IMR-90 (cell line): Measurements from ENCODE around the gene TBC1D22A. TPM values are rescaled to one million over a fixed set of nuclear protein-coding genes. Genes with fewer than 3 reads are reported as not detected.

Experiments
- ATAC-seq: fragments of 200-7000 bp; cut with Tn5 transposase; 2 replicates; pipeline ENCODE4 v1.9.1; 2020; ENCODE audit warnings: low read depth, mild to moderate bottlenecking, moderate library complexity
- BruUV-seq: library from RNA; stranded (reverse); fragments of 400-500 nt; replicated peaks from 2 replicates; lab custom pipeline; 2021; lab: Mats Ljungman, UMichigan
- CTCF ChIA-PET: fragments of 300-600 bp; formaldehyde crosslinking; extraction: SDS; loops from one replicate; lab custom pipeline; 2021; ENCODE audit warnings: antibody characterized with exemption; lab: Yijun Ruan, JAX
- POLR2A ChIA-PET: fragments of 300-600 bp; sonication (Branson Sonifier 250); formaldehyde crosslinking; loops from one replicate; lab custom pipeline; 2022; ENCODE audit warnings: antibody characterized with exemption; ENCODE audit not compliant: unreplicated experiment; lab: Charles Lee
- DNase-seq: peaks from one replicate; pipeline ENCODE4 v3.0.0; 2013
- H2AFZ ChIP-seq: replicated peaks from 2 replicates; pipeline ENCODE3; 2013; ENCODE audit warnings: low read length, mild to moderate bottlenecking; ENCODE audit not compliant: poor library complexity
- H2AK5ac ChIP-seq: 2 replicates; pipeline ENCODE4 v1.6.1; 2013; ENCODE audit warnings: low read depth, low read length, inconsistent platforms
- H2AK9ac ChIP-seq: replicated peaks from 2 replicates; pipeline ENCODE3; 2013; ENCODE audit warnings: mild to moderate bottlenecking, low read depth, low read length, moderate library complexity; ENCODE audit not compliant: poor library complexity
- H2BK120ac ChIP-seq: 2 replicates; pipeline ENCODE4 v1.6.1; 2013; ENCODE audit warnings: low read depth, low read length, inconsistent platforms
- H2BK15ac ChIP-seq: 3 replicates; pipeline ENCODE4 v1.6.1; 2013; ENCODE audit warnings: low read depth, low read length, inconsistent platforms
- H2BK20ac ChIP-seq: 2 replicates; pipeline ENCODE4 v1.6.1; 2013; ENCODE audit warnings: low read depth, mild to moderate bottlenecking, inconsistent platforms, low read length, moderate library complexity
- H2BK5ac ChIP-seq: 2 replicates; pipeline ENCODE4 v1.6.1; 2013; ENCODE audit warnings: mild to moderate bottlenecking, low read depth, low read length, inconsistent platforms; ENCODE audit not compliant: poor library complexity, severe bottlenecking
- H3K14ac ChIP-seq: replicated peaks from 2 replicates; pipeline ENCODE4 v1.6.1; 2013; ENCODE audit warnings: low read depth, low read length, inconsistent platforms
- H3K18ac ChIP-seq: 2 replicates; pipeline ENCODE4 v1.6.1; 2013; ENCODE audit warnings: low read depth, low read length, control low read depth
- H3K23ac ChIP-seq: 2 replicates; pipeline ENCODE4 v1.6.1; 2013; ENCODE audit warnings: low read depth, low read length, inconsistent platforms
- H3K27ac ChIP-seq: 2 replicates; pipeline ENCODE4 v1.5.1; 2013; ENCODE audit warnings: mild to moderate bottlenecking, control low read depth, low read length; ENCODE audit not compliant: insufficient read depth
- H3K27me3 ChIP-seq: 2 replicates; pipeline ENCODE4 v1.6.1; 2013; ENCODE audit warnings: low read length; ENCODE audit not compliant: control insufficient read depth, insufficient read depth
- H3K36me3 ChIP-seq: 2 replicates; pipeline ENCODE4 v1.6.1; 2013; ENCODE audit warnings: low read length, mixed read lengths; ENCODE audit not compliant: control insufficient read depth, insufficient read depth
- H3K4ac ChIP-seq: 2 replicates; pipeline ENCODE4 v1.6.1; 2013; ENCODE audit warnings: low read depth, low read length, inconsistent platforms
- H3K4me1 ChIP-seq: 2 replicates; pipeline ENCODE4 v1.6.1; 2013; ENCODE audit warnings: low read length, mixed read lengths; ENCODE audit not compliant: control insufficient read depth, insufficient read depth
- H3K4me2 ChIP-seq: 2 replicates; pipeline ENCODE4 v1.6.1; 2013; ENCODE audit warnings: low read depth, mild to moderate bottlenecking, control low read depth, low read length, moderate library complexity
- H3K4me3 ChIP-seq: 2 replicates; pipeline ENCODE4 v1.5.1; 2013; ENCODE audit warnings: low read depth, mild to moderate bottlenecking, control low read depth, low read length, moderate library complexity; ENCODE audit not compliant: insufficient read depth
- H3K56ac ChIP-seq: 2 replicates; pipeline ENCODE4 v1.6.1; 2013; ENCODE audit warnings: low read length, inconsistent platforms; ENCODE audit not compliant: insufficient read depth; ENCODE audit errors: extremely low read depth
- H3K79me1 ChIP-seq, 2 experiments: 2 replicates each; pipeline ENCODE4 v1.6.1; 2013; ENCODE audit warnings: low read length in 2 of 2, inconsistent platforms in 1 of 2, low read depth in 1 of 2
- H3K9ac ChIP-seq: 2 replicates; pipeline ENCODE4 v1.6.1; 2013; ENCODE audit warnings: low read depth, low read length, control low read depth
- H3K9me1 ChIP-seq: 2 replicates; pipeline ENCODE4 v1.6.1; 2013; ENCODE audit warnings: low read length, inconsistent platforms; ENCODE audit not compliant: insufficient read depth
- H3K9me3 ChIP-seq: 2 replicates; pipeline ENCODE4 v1.6.1; 2013; ENCODE audit warnings: low read length; ENCODE audit not compliant: control insufficient read depth, insufficient read depth
- H4K20me1 ChIP-seq: 2 replicates; pipeline ENCODE4 v1.6.1; 2013; ENCODE audit warnings: low read length, inconsistent platforms; ENCODE audit not compliant: insufficient read depth
- H4K5ac ChIP-seq: 2 replicates; pipeline ENCODE4 v1.6.1; 2013; ENCODE audit warnings: mild to moderate bottlenecking, low read depth, low read length, control low read depth
- H4K8ac ChIP-seq, 2 experiments: 2 replicates each; pipeline ENCODE4 v1.6.1; 2013; ENCODE audit warnings: low read depth in 2 of 2, low read length in 2 of 2, control low read depth in 1 of 2, inconsistent platforms in 1 of 2
- H4K91ac ChIP-seq: 2 replicates; pipeline ENCODE4 v1.6.1; 2013; ENCODE audit warnings: low read depth, low read length, inconsistent platforms; ENCODE audit not compliant: insufficient read depth
- CTCF ChIP-seq: conservative IDR thresholded peaks from 2 replicates; pipeline ENCODE4 v1.5.1; 2012; ENCODE audit warnings: mild to moderate bottlenecking, low read depth, low read length, improper control_type of control experiment
- WGBS, 2 experiments: methylation state at CpG; one replicate each; pipeline versions ENCODE4 v1.1.5 to v1.1.7; 2013; ENCODE audit warnings: missing lambda C conversion rate in 2 of 2; ENCODE audit not compliant: insufficient read length in 1 of 2; ENCODE audit errors: extremely low coverage in 2 of 2; 5-methylcytosine and 5-hydroxymethylcytosine counted together
- dilution Hi-C: fragments of 300-500 bp; cut with HindIII; formaldehyde crosslinking; loops from one replicate; pipeline ENCODE4 v1.14.3; 2018; ENCODE audit warnings: low sequenced_read_pairs; ENCODE audit not compliant: unreplicated experiment
- in situ Hi-C: fragments of 300-500 bp; cut with MboI; formaldehyde crosslinking; loops from 3 replicates; pipeline ENCODE4 v1.14.3; 2019; ENCODE audit warnings: low sequenced_read_pairs, inconsistent platforms, mixed read lengths
- intact Hi-C: fragments of 100-400 bp; cut with micrococcal nuclease; formaldehyde crosslinking; loops from 2 replicates; pipeline ENCODE4 v1.10.0; 2022
- polyA plus RNA-seq, 3 experiments: library from polyadenylated mRNA; depleted of rRNA; stranded (reverse); fragments of >200 nt; gene quantifications; 2 replicates each; pipeline ENCODE4 v1.2.3, GENCODE V29; 2012; ENCODE audit warnings: low replicate concordance in 1 of 3
- total RNA-seq: library from RNA; depleted of rRNA; stranded (reverse); fragments of >200 nt; gene quantifications from 2 replicates; pipeline ENCODE4 v1.2.3, GENCODE V29; 2012
- TF ChIP-seq, protein P1 (sequence below): fragments of 150-350 bp; IDR thresholded peaks from 2 replicates; pipeline ENCODE4 v1.6.1; 2017; ENCODE audit warnings: mild to moderate bottlenecking, antibody characterized with exemption, low read length, low read depth

TBC1D22A gene
- total and polyA plus RNA-seq, 2 of the 4 experiments (the other 2 are of a cell fraction): 9.0 to 16.7 TPM

- Histone ChIP-seq H2BK120ac (no peak overlapping the region), H2BK20ac (no peak overlapping the region), H4K91ac (no peak overlapping the region), H4K5ac (no peak overlapping the region), H2AK9ac (peak overlapping the region; percentile 5), H3K27ac (no peak overlapping the region), H3K18ac (no peak overlapping the region), H3K4ac (no peak overlapping the region), H2BK5ac (no peak overlapping the region), H3K4me3 (no peak overlapping the region), H3K9me1 (0 out of 2 replicates have a peak, but pooled peaks cover 5% of the 10 kb centered on the region), H3K14ac (no peak overlapping the region), H3K79me1 (no peaks in the 10 kb centered on the region; a peak in 2 of 4 replicates), H3K4me2 (no peak overlapping the region), H4K8ac (no peak overlapping the region), H3K4me1 (peaks cover 7% of the 10 kb centered on the region), H3K9ac (no peak overlapping the region), H3K27me3 (no peaks in the 10 kb centered on the region), H2AK5ac (no peak overlapping the region), H2BK15ac (no peak overlapping the region), H3K36me3 (no peaks in the 10 kb centered on the region), H2AFZ (no peak overlapping the region), H4K20me1 (peaks cover 6% of the 10 kb centered on the region; the same call in 1 of the 2 replicates), H3K23ac (no peak overlapping the region), H3K56ac (no peak overlapping the region), H3K9me3 (no peaks in the 10 kb centered on the region)
- DNase-seq (no peak), ATAC-seq (no peak)
- dilution Hi-C loops (no loop called here), in situ Hi-C loops (no loop called here), intact Hi-C loops (no loop called here)
- no TSS peak for BruUV-seq
- TF ChIP-seq, protein P1, sequence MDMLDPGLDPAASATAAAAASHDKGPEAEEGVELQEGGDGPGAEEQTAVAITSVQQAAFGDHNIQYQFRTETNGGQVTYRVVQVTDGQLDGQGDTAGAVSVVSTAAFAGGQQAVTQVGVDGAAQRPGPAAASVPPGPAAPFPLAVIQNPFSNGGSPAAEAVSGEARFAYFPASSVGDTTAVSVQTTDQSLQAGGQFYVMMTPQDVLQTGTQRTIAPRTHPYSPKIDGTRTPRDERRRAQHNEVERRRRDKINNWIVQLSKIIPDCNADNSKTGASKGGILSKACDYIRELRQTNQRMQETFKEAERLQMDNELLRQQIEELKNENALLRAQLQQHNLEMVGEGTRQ: no peak
- TF ChIP-seq CTCF: no peak
- CTCF ChIA-PET: no interaction called here
- whole genome bisulfite sequencing, 2 experiments: 90% methylated on average over 4 of the region's 13 CpGs; no CpG with 5 or more reads in 1 of the 2 experiments
- POLR2A ChIA-PET: no interaction called here
These were observed 285.1 kb downstream of the TBC1D22A start for GRCh38 chr22:47047321-47048122.
